ENCODE results near the gene BDH2.
A peak's percentile ranks its signal among the peaks of the same experiment; 100 is the strongest.

Gene BDH2

GRCh38 chr4:103091601-103092223 lies 7.9 kb downstream of the BDH2 start:
- TF ChIP-seq CTCF (IDR thresholded peaks at IDR 0.05; ENCODE audit: low read depth, low read length) = peak; percentile 42
- peak; percentile 82 to 85 for DNase-seq (ENCODE audit: low read depth in 2 of 2)
- no peak overlapping the region for H3K4me3 ChIP-seq (replicated peaks in 1 of 2; ENCODE audit: low read depth in 2 of 2, low read length in 2 of 2)

- no peak for DNase-seq (ENCODE audit: low read depth in 2 of 2)
- no peak for TF ChIP-seq CTCF (IDR thresholded peaks at IDR 0.05; ENCODE audit: low read depth, low read length)
- no peak overlapping the region for H3K4me3 ChIP-seq (replicated peaks in 1 of 2; ENCODE audit: low read depth in 2 of 2, low read length in 2 of 2)
These were observed 10.2 kb downstream of the BDH2 start for GRCh38 chr4:103089481-103089880.

DNA sequence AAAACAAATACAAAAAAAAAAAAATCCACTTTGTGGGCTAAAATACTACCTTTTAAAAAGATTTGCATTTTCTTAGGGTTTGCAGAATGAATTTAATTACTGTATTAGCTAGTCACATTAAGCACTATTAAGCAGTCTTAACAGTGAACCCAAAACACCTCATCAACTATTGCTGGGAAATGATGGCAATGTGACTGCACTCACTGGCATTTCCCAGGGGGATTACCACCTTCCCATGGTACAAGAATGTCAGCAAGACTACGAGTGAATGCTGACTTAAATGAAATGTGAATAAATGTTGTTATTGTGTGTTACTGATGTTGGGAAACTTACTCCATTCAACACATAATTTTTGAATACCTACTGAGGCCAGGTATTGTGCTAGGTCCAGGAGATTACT lies 13.1 kb downstream of the BDH2 start:
- DNase-seq (ENCODE audit: low read depth in 2 of 2) = no peak
- no peak for TF ChIP-seq CTCF (IDR thresholded peaks at IDR 0.05; ENCODE audit: low read depth, low read length)
- no peak overlapping the region for H3K4me3 ChIP-seq (replicated peaks in 1 of 2; ENCODE audit: low read depth in 2 of 2, low read length in 2 of 2)

DNA sequence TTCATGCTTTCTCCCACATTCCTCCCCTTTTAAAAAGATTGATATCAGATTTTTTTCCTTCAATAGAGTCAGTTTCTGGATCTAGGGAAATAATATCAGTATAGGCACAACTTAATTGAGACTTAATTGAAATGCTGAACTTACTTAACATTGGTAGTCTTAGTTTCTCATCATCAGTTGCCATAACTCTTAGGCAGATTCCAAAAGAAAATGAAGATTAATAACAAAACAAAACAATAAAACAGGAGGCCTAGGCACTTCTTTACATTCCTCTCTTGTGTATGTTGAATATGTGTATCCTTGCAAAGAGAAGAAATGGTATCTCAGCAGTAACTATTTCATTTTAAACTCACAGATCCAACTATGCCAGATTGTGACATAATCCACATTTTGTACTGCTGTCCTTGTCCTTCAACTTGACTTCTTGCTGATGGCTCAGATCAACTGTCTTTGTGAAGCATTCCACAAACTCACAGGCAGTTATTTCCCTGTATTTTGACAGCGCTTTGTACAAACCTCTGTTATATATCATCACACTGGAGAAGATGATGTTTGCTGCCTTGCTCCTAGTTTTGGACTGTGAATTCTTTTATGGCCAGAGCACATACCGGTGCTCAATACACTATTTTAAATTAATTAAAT lies 14.0 kb downstream of the BDH2 start:
- DNase-seq (ENCODE audit: low read depth in 2 of 2) = no peak
- no peak overlapping the region for H3K4me3 ChIP-seq (replicated peaks in 1 of 2; ENCODE audit: low read depth in 2 of 2, low read length in 2 of 2)
- no peak for TF ChIP-seq CTCF (IDR thresholded peaks at IDR 0.05; ENCODE audit: low read depth, low read length)

GRCh38 chr4:103079621-103080020 lies 20.0 kb downstream of the BDH2 start:
- no peak overlapping the region for H3K4me3 ChIP-seq (replicated peaks in 1 of 2; ENCODE audit: low read depth in 2 of 2, low read length in 2 of 2)
- TF ChIP-seq CTCF (IDR thresholded peaks at IDR 0.05; ENCODE audit: low read depth, low read length) = no peak
- DNase-seq (ENCODE audit: low read depth in 2 of 2) = no peak

DNA sequence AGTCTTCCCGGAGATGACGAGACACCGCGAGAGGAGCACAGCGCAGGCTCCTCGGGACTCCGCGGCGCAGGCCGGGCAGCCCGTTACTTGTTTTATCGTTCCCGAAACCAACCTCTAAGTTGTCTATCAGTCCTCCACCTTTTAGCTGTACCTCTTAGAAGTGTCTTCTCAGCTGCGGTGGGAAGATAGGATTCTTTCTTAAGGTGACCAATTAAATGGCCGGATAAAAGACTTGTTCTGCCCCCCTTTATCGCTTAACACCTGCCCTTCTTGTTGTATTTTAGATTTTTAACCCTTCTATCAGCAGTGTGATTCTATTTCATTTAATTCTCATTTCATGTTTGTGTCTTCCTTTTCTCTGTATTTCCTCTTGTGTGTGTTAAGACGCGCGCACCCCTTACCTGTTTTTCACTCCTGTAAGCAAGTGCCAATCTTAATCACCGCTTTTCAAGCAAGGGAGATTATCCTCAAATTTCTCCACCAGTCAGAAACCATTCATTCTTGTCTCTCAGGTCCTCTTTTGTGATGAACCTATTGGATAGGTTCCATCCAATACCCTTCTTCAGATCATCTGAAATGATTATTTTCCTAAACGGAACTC lies 22.8 kb downstream of the BDH2 start, which contains the start of gene SLC9B2:
Gene SLC9B2, minus strand, starts transcription at position 15 of the 601 bp plus-strand sequence. CDS start 9,211 bp downstream, outside the sequence.
- no peak for DNase-seq (ENCODE audit: low read depth in 2 of 2)
- TF ChIP-seq CTCF (IDR thresholded peaks at IDR 0.05; ENCODE audit: low read depth, low read length) = no peak
- H3K4me3 ChIP-seq (replicated peaks in 1 of 2; ENCODE audit: low read depth in 2 of 2, low read length in 2 of 2) = peak within 1 kb of the TSS; percentile 75 to 83

Data from cardiac fibroblast (primary cell).